GM12878 (cell line): ENCODE data around the gene GFRA4. TPM values are rescaled to one million over a fixed set of nuclear protein-coding genes. Genes with fewer than 3 reads are reported as not detected.

Experiments
- ATAC-seq: fragments of 200-7000 bp; cut with Tn5 transposase; 3 replicates; pipeline ENCODE4 v1.9.1; 2020; ENCODE audit warnings: mild to moderate bottlenecking, moderate library complexity
- BruUV-seq: library from RNA; stranded (reverse); fragments of 400-500 nt; replicated peaks from 2 replicates; lab custom pipeline; 2021; lab: Mats Ljungman, UMichigan
- CTCF ChIA-PET: fragments of 300-600 bp; sonication (Branson Sonifier 250); formaldehyde crosslinking; extraction: SDS; loops from one replicate; lab custom pipeline; 2021; ENCODE audit warnings: inconsistent platforms; lab: Yijun Ruan, JAX
- POLR2A ChIA-PET: fragments of 350-600 bp; formaldehyde crosslinking; extraction: SDS; loops from one replicate; lab custom pipeline; 2021; ENCODE audit warnings: inconsistent platforms; lab: Charles Lee
- RAD21 ChIA-PET: fragments of 300-600 bp; sonication (Branson Sonifier 250); formaldehyde crosslinking; loops from one replicate; lab custom pipeline; 2023; ENCODE audit warnings: antibody characterized with exemption; ENCODE audit not compliant: unreplicated experiment; lab: Charles Lee
- SMC1A ChIA-PET: fragments of 300-600 bp; sonication (Branson Sonifier 250); formaldehyde crosslinking; loops from one replicate; lab custom pipeline; 2023; ENCODE audit not compliant: unreplicated experiment, uncharacterized antibody; lab: Charles Lee
- DNase-seq: peaks from one replicate; pipeline ENCODE4 v3.0.0-alpha.2; 2011; ENCODE audit warnings: low read depth, low spot score
- FAIRE-seq: peaks from 3 replicates; lab custom pipeline; 2011; peaks lifted over from hg19 to GRCh38; lab: Jason Lieb, UNC
- H2AFZ ChIP-seq: 2 replicates; pipeline ENCODE4 v1.6.0; 2011; ENCODE audit warnings: low read depth, low read length, control low read depth; ENCODE audit not compliant: control insufficient read depth
- H3K27ac ChIP-seq: 2 replicates; pipeline ENCODE4 v1.5.1; 2011; ENCODE audit warnings: control low read depth; ENCODE audit not compliant: control insufficient read depth, insufficient read depth
- H3K27me3 ChIP-seq, 2 experiments: replicated peaks in 1 of 2; 2 replicates each; pipeline versions ENCODE4 v1.6.0 to v1.6.1; 2011; ENCODE audit warnings: low read length in 1 of 2; ENCODE audit not compliant: control insufficient read depth in 2 of 2, insufficient read depth in 2 of 2
- H3K36me3 ChIP-seq, 2 experiments: 2 replicates each; pipeline ENCODE4 v1.5.1; 2011; ENCODE audit warnings: low read length in 1 of 2; ENCODE audit not compliant: control insufficient read depth in 2 of 2, insufficient read depth in 2 of 2
- H3K4me1 ChIP-seq: 2 replicates; pipeline ENCODE4 v1.6.1; 2011; ENCODE audit warnings: mild to moderate bottlenecking, low read length, moderate library complexity, mixed read lengths; ENCODE audit not compliant: control insufficient read depth, insufficient read depth
- H3K4me2 ChIP-seq: 2 replicates; pipeline ENCODE4 v1.6.0; 2011; ENCODE audit warnings: control low read depth; ENCODE audit not compliant: control insufficient read depth, insufficient read depth
- H3K4me3 ChIP-seq: fragments of 200-600 bp; sonication (generic); 2 replicates; pipeline ENCODE4 v1.5.1; 2016
- H3K79me2 ChIP-seq: 2 replicates; pipeline ENCODE4 v1.6.0; 2011; ENCODE audit warnings: low read length; ENCODE audit not compliant: control insufficient read depth, insufficient read depth
- H3K9ac ChIP-seq: 2 replicates; pipeline ENCODE4 v1.8.0; 2011; ENCODE audit warnings: low read length, control low read depth, mixed read lengths; ENCODE audit not compliant: control insufficient read depth, insufficient read depth
- H3K9me3 ChIP-seq: replicated peaks from 3 replicates; pipeline ENCODE4 v1.5.1; 2011; ENCODE audit warnings: mild to moderate bottlenecking, low read length; ENCODE audit not compliant: control insufficient read depth, insufficient read depth
- H4K20me1 ChIP-seq: 2 replicates; pipeline ENCODE4 v1.6.0; 2011; ENCODE audit not compliant: control insufficient read depth, insufficient read depth
- BCLAF1 ChIP-seq: fragments of 450-650 bp; IDR thresholded peaks from 2 replicates; pipeline ENCODE4 v1.6.1; 2017; ENCODE audit warnings: antibody characterized with exemption, mild to moderate bottlenecking, moderate library complexity
- BMI1 ChIP-seq: fragments of 450-650 bp; IDR thresholded peaks from 2 replicates; pipeline ENCODE4 v1.6.1; 2016; ENCODE audit warnings: mild to moderate bottlenecking, moderate library complexity, borderline replicate concordance
- BRCA1 ChIP-seq: IDR thresholded peaks from 2 replicates; pipeline ENCODE4 v1.6.1; 2011; ENCODE audit warnings: low read depth, low read length, improper control_type of control experiment
- CBX5 ChIP-seq: sonication (generic); IDR thresholded peaks from 2 replicates; pipeline ENCODE4 v1.6.1; 2016; ENCODE audit warnings: low read depth, moderate library complexity, mild to moderate bottlenecking, inconsistent platforms
- CEBPZ ChIP-seq: fragments of 150-350 bp; IDR thresholded peaks from 2 replicates; pipeline ENCODE4 v1.6.1; 2016; ENCODE audit warnings: low read depth, low read length
- CREB1 ChIP-seq: IDR thresholded peaks from 2 replicates; pipeline ENCODE4 v1.6.1; 2012; ENCODE audit warnings: low read depth, mild to moderate bottlenecking, inconsistent platforms
- EGR1 ChIP-seq, 2 experiments: IDR thresholded peaks; 1 replicate in 1 of 2; 2 replicates in 1 of 2; pipeline ENCODE4 v1.6.1; 2011 to 2012; ENCODE audit warnings: low read depth in 2 of 2, low read length in 2 of 2, borderline replicate concordance in 1 of 2, mild to moderate bottlenecking in 1 of 2, moderate library complexity in 1 of 2
- GATAD2B ChIP-seq: fragments of 450-650 bp; conservative IDR thresholded peaks from 2 replicates; pipeline ENCODE4 v1.6.1; 2017; ENCODE audit warnings: low read depth, mild to moderate bottlenecking, moderate library complexity
- HCFC1 ChIP-seq: fragments of 150-350 bp; IDR thresholded peaks from 2 replicates; pipeline ENCODE4 v1.6.1; 2014; ENCODE audit warnings: low read length
- KAT2A ChIP-seq: conservative IDR thresholded peaks from 2 replicates; pipeline ENCODE4 v1.6.1; 2011; ENCODE audit warnings: low read depth, low read length; ENCODE audit not compliant: control insufficient read depth
- KDM1A ChIP-seq: fragments of 200-600 bp; sonication (generic); IDR thresholded peaks from 2 replicates; pipeline ENCODE4 v1.6.1; 2016; ENCODE audit warnings: borderline replicate concordance
- MXI1 ChIP-seq: fragments of 150-350 bp; IDR thresholded peaks from 2 replicates; pipeline ENCODE4 v1.6.1; 2011; ENCODE audit warnings: low read depth, mild to moderate bottlenecking, inconsistent platforms, low read length, improper control_type of control experiment
- MYC ChIP-seq: IDR thresholded peaks from 2 replicates; pipeline ENCODE4 v1.6.1; 2011; ENCODE audit warnings: mild to moderate bottlenecking, low read length, moderate library complexity, inconsistent platforms; ENCODE audit not compliant: insufficient read depth, insufficient replicate concordance, insufficient read length, severe bottlenecking
- RCOR1 ChIP-seq: conservative IDR thresholded peaks from 2 replicates; pipeline ENCODE4 v1.6.1; 2012; ENCODE audit warnings: low read depth, low read length, improper control_type of control experiment
- SMAD5 ChIP-seq: IDR thresholded peaks from 2 replicates; pipeline ENCODE4 v1.6.1; 2016; ENCODE audit warnings: antibody characterized with exemption, low read depth
- SPI1 ChIP-seq: IDR thresholded peaks from 2 replicates; pipeline ENCODE4 v1.6.1; 2011; ENCODE audit warnings: low read depth, mild to moderate bottlenecking, low read length, moderate library complexity, borderline replicate concordance; ENCODE audit not compliant: insufficient read depth
- SUPT20H ChIP-seq: IDR thresholded peaks from 2 replicates; pipeline ENCODE4 v1.6.1; 2011; ENCODE audit warnings: low read depth, mild to moderate bottlenecking, low read length, moderate library complexity, borderline replicate concordance; ENCODE audit not compliant: control insufficient read depth
- WGBS: methylation state at CpG from one replicate; pipeline ENCODE4 v1.1.6; 2016; ENCODE audit warnings: low lambda C conversion rate; ENCODE audit not compliant: insufficient replicate concordance, insufficient coverage; ENCODE audit errors: missing lambda C conversion rate; 5-methylcytosine and 5-hydroxymethylcytosine counted together
- in situ Hi-C: fragments of 300-500 bp; cut with MboI; formaldehyde crosslinking; loops from 9 replicates; pipeline ENCODE4 v1.14.3; 2018; ENCODE audit warnings: mixed read lengths
- intact Hi-C: fragments of 100-400 bp; cut with micrococcal nuclease; formaldehyde crosslinking; loops from one replicate; pipeline ENCODE4 v1.14.2; 2022; ENCODE audit not compliant: unreplicated experiment
- polyA plus RNA-seq, 11 experiments: library from polyadenylated mRNA; depleted of rRNA in 4 of 11; unstranded in 6 of 11; stranded (reverse) in 5 of 11; fragments of >200 nt; fragmentation: Nextera tagmentation in 4 of 11; fragmentation: Illumina TruSeq in 1 of 11; extraction: Ambion mirVana in 4 of 11; extraction: Trizol in 1 of 11; gene quantifications; 1 replicate in 1 of 11; 2 replicates in 10 of 11; pipeline versions ENCODE4 v1.2.1 to v1.2.3, GENCODE V29; 2011 to 2016; ENCODE audit warnings: inconsistent platforms in 2 of 11, missing spikeins in 2 of 11, low read depth in 1 of 11
- total RNA-seq, 4 experiments: library from RNA; depleted of rRNA in 3 of 4; stranded (reverse); fragments of >200 nt in 3 of 4; fragmentation: Illumina TruSeq in 1 of 4; extraction: Trizol in 1 of 4; gene quantifications; 2 replicates each; pipeline versions ENCODE4 v1.2.1 to v1.2.3, GENCODE V29; 2013 to 2021

GFRA4 gene
- total and polyA plus RNA-seq, 10 of the 15 experiments (the other 5 are each of a cell fraction or from before 2014, with no cell fraction given): 0.04 TPM; not detected in 9

- no peak for TF ChIP-seq CBX5
- no peak for TF ChIP-seq KDM1A
Observed at GRCh38 chr20:3694864-3695263, 31.7 kb upstream of the GFRA4 start (continued).

- H3K27me3 ChIP-seq: no peaks in the 10 kb centered on the region; a peak in 2 of 4 replicates
- in situ Hi-C loops (no loop called here), intact Hi-C loops (no loop called here)
- no peak for TF ChIP-seq EGR1 (IDR thresholded peaks at IDR 0.05; ENCODE audit: borderline replicate concordance in 1 of 2, low read depth in 2 of 2, low read length in 2 of 2)
- no peak for TF ChIP-seq SPI1
- TF ChIP-seq SUPT20H: no peak
- TF ChIP-seq GATAD2B: no peak
- TF ChIP-seq HCFC1: no peak
- no peak for TF ChIP-seq BRCA1
- TF ChIP-seq BCLAF1: no peak
- TF ChIP-seq MYC: no peak
- TF ChIP-seq MXI1: no peak
- TF ChIP-seq SMAD5: no peak
- no peak for TF ChIP-seq BMI1
- TF ChIP-seq KAT2A: no peak
- no peak for TF ChIP-seq CREB1
- no peak for TF ChIP-seq CEBPZ
- TF ChIP-seq RCOR1: no peak
- CTCF ChIA-PET: no interaction called here
- no peaks in the 10 kb centered on the region for H3K79me2 ChIP-seq
- no peaks in the 10 kb centered on the region for H3K36me3 ChIP-seq
- no peak overlapping the region for H3K9ac ChIP-seq
- ATAC-seq: no peak
- WGBS: 49% methylated on average over 13 of the region's 13 CpGs
- H3K4me3 ChIP-seq: no peak overlapping the region
- POLR2A ChIA-PET: no interaction called here
- H4K20me1 ChIP-seq: no peaks in the 10 kb centered on the region
- no peaks in the 10 kb centered on the region for H3K4me1 ChIP-seq
- no peak for FAIRE-seq
- no peak for DNase-seq
- H3K27ac ChIP-seq: no peak overlapping the region
- no peak overlapping the region for H2AFZ ChIP-seq
- BruUV-seq: no TSS peak
- SMC1A ChIA-PET: no interaction called here
- RAD21 ChIA-PET: no interaction called here
- H3K4me2 ChIP-seq: no peak overlapping the region
- H3K9me3 ChIP-seq: peaks cover 1% of the 10 kb centered on the region; the same call in 1 of the 3 replicates
Observed at GRCh38 chr20:3693376-3693775, 30.2 kb upstream of the GFRA4 start.
